HL-60 (cell line): ENCODE measurements around the gene BIRC5.

Experiments used
- GABPA ChIP-seq: IDR thresholded peaks from 2 replicates; pipeline ENCODE4 v1.6.1; 2012; ENCODE audit warnings: low read depth
- POLR2AphosphoS5 ChIP-seq: IDR thresholded peaks from 2 replicates; pipeline ENCODE4 v1.6.1; 2012; ENCODE audit warnings: low read depth
- SPI1 ChIP-seq: IDR thresholded peaks from 2 replicates; pipeline ENCODE4 v1.6.1; 2012; ENCODE audit warnings: low read depth, mild to moderate bottlenecking, borderline replicate concordance
- TF ChIP-seq, protein P1 (sequence below): IDR thresholded peaks from one replicate; pipeline ENCODE4 v1.5.1; 2011; ENCODE audit warnings: low read length, control low read depth, inconsistent platforms; ENCODE audit not compliant: insufficient read depth
- TF ChIP-seq, protein P2 (sequence below): IDR thresholded peaks from 2 replicates; pipeline ENCODE4 v1.6.1; 2012; ENCODE audit warnings: low read depth; ENCODE audit not compliant: insufficient replicate concordance

DNA sequence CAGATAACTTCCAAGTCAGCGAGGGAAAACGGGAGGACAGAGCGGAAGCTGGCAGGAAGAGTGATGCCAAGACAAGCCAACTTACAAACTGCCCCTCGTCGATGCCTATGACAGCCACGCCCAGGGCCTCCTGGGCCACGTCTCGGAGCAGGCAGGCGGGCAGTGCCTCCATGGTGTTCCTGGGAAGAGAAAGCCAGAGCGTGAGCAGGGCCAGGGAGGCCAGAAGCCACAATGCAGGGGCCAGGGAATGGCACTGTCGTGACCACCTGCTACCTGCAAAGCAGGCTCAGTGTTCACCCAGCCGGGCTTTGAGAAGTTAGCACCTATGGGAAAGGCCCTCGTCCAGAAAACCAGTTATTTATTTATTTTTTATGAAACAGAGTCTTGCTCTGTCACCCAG lies 31.5 kb upstream of the BIRC5 start:
- TF ChIP-seq, protein P1, sequence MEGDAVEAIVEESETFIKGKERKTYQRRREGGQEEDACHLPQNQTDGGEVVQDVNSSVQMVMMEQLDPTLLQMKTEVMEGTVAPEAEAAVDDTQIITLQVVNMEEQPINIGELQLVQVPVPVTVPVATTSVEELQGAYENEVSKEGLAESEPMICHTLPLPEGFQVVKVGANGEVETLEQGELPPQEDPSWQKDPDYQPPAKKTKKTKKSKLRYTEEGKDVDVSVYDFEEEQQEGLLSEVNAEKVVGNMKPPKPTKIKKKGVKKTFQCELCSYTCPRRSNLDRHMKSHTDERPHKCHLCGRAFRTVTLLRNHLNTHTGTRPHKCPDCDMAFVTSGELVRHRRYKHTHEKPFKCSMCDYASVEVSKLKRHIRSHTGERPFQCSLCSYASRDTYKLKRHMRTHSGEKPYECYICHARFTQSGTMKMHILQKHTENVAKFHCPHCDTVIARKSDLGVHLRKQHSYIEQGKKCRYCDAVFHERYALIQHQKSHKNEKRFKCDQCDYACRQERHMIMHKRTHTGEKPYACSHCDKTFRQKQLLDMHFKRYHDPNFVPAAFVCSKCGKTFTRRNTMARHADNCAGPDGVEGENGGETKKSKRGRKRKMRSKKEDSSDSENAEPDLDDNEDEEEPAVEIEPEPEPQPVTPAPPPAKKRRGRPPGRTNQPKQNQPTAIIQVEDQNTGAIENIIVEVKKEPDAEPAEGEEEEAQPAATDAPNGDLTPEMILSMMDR, result no peak
- no peak for TF ChIP-seq POLR2AphosphoS5
- TF ChIP-seq, protein P2, sequence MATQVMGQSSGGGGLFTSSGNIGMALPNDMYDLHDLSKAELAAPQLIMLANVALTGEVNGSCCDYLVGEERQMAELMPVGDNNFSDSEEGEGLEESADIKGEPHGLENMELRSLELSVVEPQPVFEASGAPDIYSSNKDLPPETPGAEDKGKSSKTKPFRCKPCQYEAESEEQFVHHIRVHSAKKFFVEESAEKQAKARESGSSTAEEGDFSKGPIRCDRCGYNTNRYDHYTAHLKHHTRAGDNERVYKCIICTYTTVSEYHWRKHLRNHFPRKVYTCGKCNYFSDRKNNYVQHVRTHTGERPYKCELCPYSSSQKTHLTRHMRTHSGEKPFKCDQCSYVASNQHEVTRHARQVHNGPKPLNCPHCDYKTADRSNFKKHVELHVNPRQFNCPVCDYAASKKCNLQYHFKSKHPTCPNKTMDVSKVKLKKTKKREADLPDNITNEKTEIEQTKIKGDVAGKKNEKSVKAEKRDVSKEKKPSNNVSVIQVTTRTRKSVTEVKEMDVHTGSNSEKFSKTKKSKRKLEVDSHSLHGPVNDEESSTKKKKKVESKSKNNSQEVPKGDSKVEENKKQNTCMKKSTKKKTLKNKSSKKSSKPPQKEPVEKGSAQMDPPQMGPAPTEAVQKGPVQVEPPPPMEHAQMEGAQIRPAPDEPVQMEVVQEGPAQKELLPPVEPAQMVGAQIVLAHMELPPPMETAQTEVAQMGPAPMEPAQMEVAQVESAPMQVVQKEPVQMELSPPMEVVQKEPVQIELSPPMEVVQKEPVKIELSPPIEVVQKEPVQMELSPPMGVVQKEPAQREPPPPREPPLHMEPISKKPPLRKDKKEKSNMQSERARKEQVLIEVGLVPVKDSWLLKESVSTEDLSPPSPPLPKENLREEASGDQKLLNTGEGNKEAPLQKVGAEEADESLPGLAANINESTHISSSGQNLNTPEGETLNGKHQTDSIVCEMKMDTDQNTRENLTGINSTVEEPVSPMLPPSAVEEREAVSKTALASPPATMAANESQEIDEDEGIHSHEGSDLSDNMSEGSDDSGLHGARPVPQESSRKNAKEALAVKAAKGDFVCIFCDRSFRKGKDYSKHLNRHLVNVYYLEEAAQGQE, result no peak
- TF ChIP-seq GABPA, result no peak
- TF ChIP-seq SPI1, result no peak
